HG02885 (cell line): Measurements from ENCODE around the gene WBP4.
"Not testable (repeated sequence)": the region's sequence is repeated elsewhere in the genome, so short reads cannot be mapped to it uniquely, and the experiment has no call there.

Experiments used
- ATAC-seq: cut with Tn5 transposase; IDR thresholded peaks from one replicate; pipeline ENCODE4 v1.9.1; 2021; ENCODE audit warnings: mild to moderate bottlenecking; ENCODE audit not compliant: unreplicated experiment, poor library complexity

WBP4 gene

GRCh38 chr13:41075034-41075433 is 13.7 kb downstream of the WBP4 start:
- ATAC-seq, result no peak

DNA sequence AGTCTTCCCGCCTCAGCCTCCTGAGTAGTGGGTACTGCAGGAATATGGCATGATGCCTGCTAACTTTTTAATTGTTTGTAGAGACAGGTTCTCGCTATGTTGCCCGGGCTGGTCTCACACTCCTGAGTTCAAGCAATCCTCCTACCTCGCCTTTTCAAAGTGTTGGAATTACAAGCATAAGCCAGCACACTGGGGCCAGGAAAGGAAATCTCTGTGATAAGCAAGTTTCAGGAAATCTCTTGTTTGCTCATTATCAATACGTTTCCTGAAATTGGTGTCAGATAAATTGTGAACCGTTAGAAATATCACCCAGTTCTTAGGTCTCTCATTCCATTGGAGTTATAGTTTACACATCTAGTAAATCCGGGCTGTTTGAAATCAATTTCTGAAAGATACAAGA is 14.2 kb downstream of the WBP4 start:
- no peak for ATAC-seq

DNA sequence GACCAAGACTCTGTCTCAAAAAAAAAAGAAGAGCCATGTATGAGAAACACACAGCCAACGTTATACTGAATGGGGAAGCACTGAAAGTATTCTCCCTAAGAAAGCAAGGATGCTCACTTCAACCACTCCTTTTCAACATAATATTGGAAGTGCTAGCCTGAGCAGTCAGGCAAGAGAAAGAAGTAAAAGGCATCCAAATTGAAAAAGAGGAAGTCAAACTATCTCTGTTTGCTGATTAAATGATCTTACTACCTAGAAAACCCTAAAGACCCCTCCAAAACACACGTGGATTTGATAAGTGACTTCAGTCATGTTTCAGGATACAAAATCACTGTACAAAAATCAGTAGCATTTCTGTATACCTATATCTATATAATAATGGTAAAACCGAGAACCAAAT is 16.2 kb downstream of the WBP4 start:
- ATAC-seq, result no peak

DNA sequence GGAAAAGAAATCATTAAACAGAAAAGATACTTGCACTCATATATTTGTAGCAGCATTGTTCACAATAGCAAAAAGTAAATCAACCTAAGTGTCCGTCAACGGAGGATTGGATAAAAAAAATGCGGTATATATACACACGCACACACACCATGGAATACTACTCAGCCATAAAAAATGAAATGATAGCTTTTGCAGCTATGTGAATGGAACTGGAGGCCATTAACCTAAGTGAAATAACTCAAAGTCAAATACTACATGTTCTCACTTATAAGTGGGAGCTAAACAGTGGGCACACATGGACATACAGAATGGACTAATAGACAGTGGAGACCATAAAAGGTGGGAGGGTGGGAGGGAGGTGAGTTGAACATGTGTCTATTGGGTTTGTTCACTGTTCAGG is 18.4 kb downstream of the WBP4 start:
- ATAC-seq, result no peak

- no peak for ATAC-seq
Measured at GRCh38 chr13:41085961-41086585, 24.8 kb downstream of the WBP4 start.

DNA sequence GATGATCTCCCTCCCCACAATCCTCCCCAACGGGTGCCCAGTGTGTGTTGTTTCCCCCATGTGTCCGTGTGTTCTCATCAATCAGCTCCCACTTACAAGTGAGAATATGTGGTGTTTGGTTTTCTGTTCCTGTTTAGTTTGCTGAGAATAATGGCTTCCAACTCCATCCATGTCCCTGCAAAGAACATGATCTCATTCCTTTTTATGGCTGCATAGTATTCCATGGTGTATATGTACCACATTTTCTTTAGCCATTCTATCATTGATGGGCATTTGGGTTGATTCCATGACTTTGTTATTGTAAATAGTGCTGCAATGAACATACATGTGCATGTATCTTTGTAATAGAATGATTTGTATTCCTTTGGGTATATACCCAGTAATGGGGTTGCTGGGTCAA is 34.4 kb downstream of the WBP4 start:
- not testable (repeated sequence) for ATAC-seq

GRCh38 chr13:41098761-41099160 is 37.5 kb downstream of the WBP4 start:
- no peak for ATAC-seq

DNA sequence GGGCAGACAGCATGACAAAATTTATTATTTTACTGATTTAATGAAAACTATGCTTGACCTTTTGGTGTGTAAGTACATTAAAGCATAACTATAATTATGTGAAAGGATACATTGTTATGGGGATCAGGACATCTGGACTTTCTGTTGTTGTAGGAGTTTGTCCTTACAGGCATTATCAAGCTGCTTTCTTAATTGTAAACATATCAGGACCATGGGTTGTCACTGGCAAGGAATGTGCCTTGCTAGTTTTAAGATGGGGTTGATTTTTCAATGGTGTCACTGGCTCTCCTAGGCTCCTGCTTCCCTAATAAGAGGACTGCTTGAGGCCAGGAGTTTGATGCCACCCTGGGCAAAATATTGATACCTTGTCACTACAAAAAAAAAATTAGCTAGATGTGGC is 38.7 kb downstream of the WBP4 start:
- no peak for ATAC-seq

- no peak for ATAC-seq
Measured at GRCh38 chr13:41107104-41107571, 45.8 kb downstream of the WBP4 start.

- ATAC-seq, result no peak
Measured at GRCh38 chr13:41107584-41108014, 46.3 kb downstream of the WBP4 start.

GRCh38 chr13:41111454-41111853 is 50.1 kb downstream of the WBP4 start:
- no peak for ATAC-seq

DNA sequence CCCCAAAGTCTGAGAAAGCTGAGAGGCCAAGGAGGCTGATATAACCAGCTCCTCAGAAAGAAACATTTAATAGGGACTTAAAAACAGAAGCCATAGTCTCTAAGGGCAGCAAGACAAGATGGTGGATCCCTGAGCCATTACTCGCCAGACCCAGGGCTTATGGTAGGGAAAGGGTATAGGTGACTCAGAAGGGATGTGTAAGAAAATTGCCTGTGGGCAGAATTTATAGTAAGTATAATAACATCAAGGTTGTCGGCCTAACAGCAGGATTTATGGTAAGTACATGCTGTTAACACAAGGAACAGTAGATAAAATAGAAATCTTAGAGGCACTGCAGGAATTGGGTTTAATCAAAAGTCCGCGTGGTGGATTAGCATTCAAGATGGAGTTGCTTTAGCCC is 56.6 kb downstream of the WBP4 start:
- ATAC-seq, result no peak

DNA sequence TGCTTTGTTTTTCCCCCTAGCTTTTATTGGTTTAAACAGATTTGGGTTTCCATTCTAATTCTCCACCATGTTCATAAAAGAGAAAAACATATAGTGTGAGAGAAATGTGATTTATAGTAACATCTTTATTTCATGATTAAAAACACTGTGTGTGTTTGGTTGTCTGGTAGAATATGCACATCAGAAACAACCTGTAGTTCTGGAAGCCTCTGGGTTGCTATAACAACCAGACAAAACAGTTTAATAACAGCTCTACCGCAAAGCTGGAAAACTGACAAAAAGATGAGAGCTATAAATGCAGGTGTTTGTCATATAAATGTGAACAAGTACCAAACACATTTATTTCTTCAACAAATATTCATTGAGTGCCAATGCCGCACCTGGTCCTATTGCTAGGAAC is 61.5 kb downstream of the WBP4 start:
- no peak for ATAC-seq

DNA sequence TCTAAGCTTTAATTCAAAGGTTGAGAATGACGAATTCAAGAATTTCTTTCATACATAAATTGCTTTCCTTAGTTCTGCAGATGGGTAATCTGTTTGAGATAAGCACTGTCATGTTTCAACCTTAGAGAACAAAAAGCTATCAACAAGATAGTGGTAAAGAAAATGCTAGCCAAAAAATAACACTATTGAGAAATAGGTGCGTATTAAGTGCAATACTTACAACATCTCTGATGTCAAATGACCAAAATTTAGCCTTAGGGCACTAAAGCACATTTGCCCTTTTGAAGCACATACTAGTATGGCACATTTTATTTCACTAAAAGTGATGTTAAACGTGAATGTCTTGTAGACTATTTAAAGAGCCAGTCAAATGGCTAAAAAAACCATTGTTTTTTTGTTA is 66.4 kb downstream of the WBP4 start:
- ATAC-seq, result no peak

DNA sequence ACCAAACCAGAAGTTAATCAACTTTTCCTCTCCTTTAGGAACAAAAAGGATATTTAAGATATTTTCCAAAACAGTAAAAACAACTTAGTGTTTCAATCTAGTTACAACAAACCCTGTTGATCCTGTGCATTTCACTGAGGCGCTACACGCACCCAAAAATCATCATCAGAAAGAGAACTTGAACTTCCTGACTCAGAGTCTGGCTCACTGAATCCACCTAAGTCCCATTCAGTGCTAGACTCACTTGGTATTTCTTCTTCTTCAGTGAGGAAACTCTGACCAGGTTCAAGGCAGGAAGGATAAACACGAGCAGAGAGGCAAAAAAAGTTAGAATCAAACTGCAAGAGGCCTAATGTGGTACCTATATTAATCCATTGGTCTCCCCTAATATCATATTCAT is 69.0 kb downstream of the WBP4 start:
- ATAC-seq, result no peak

DNA sequence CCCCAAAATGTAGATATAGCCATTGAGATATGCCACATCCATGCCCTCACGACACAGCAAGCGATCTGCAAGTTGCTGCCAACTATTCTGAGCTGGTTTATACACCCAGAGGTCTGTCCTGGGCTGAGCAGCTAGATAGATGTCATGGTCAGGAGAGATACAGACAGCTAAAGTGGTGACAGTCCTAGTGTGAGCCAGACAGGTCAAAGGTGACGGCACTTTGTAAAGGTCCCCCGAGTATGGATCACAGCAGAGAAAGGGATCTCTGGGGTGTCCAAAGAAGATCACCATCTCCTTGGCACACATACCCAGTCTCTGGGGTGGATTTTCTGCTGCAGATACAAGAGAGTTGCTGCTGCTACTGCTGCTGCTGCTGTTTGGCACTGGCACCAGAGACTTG is 69.9 kb downstream of the WBP4 start:
- not testable (repeated sequence) for ATAC-seq

- ATAC-seq, result peak; percentile 1
Measured at GRCh38 chr13:41131660-41132511, 70.6 kb downstream of the WBP4 start.

- ATAC-seq, result peak; percentile 97
Measured at GRCh38 chr13:41132512-41133152, 71.3 kb downstream of the WBP4 start, which contains the start of gene KBTBD6. TSS of gene KBTBD6 (minus strand) at chr13:41132802. CDS start at chr13:41132511, 291 bp downstream.
